GM12892 (cell line): ENCODE measurements around the gene MRPL43.

Source experiments
- POLR2A ChIP-seq: IDR thresholded peaks from 2 replicates; pipeline ENCODE4 v1.6.1; 2011; ENCODE audit warnings: low read depth, low read length, control low read depth
- POLR2AphosphoS5 ChIP-seq: IDR thresholded peaks from 2 replicates; pipeline ENCODE4 v1.6.1; 2011; ENCODE audit warnings: low read depth, low read length, control low read depth
- TAF1 ChIP-seq: IDR thresholded peaks from 2 replicates; pipeline ENCODE4 v1.6.1; 2011; ENCODE audit warnings: low read depth, mild to moderate bottlenecking, control low read depth, low read length, borderline replicate concordance

- TF ChIP-seq TAF1 (no peak), POLR2A (no peak), POLR2AphosphoS5 (no peak)
These were observed 11.1 kb upstream of the MRPL43 start for GRCh38 chr10:100998183-100998990.
